Cardiac fibroblast (primary cell): ENCODE results near the gene HOATZ.

Experiments used
- DNase-seq, 2 donors: peaks; one replicate each; pipeline versions ENCODE4 v3.0.0 to v3.0.0-alpha.2; 2010; ENCODE audit warnings: low read depth in 2 of 2
- H3K4me3 ChIP-seq, 2 donors: replicated peaks in 1 of 2; 1 replicate in 1 of 2; 2 replicates in 1 of 2; pipeline ENCODE4 v1.5.1; 2011; ENCODE audit warnings: low read depth in 2 of 2, low read length in 2 of 2, mild to moderate bottlenecking in 2 of 2, moderate library complexity in 1 of 2
- TF ChIP-seq, protein P1 (sequence below): IDR thresholded peaks from one replicate; pipeline ENCODE4 v1.5.1; 2011; ENCODE audit warnings: low read depth, mild to moderate bottlenecking, low read length, inconsistent platforms

HOATZ gene

DNA sequence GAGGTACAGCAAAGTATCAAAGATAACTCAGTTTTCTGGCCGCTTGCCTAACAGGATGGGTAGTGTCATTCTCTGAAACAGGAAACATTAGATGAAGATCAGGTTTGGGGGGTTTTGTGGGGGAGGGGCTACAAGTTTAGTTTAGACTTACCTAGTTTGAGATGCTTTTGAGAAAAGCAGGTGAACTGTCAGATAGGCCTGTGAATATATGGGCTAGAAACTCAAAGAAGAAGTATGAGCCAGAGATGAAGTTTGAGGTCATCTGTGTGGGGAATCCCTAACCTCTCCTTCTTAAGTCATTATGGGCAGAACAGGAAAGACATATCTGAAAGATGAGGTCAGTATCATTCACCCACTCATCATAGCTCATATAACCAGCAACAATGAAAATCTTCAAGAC, 11.9 kb downstream of the HOATZ start:
- no peak overlapping the region for H3K4me3 ChIP-seq
- TF ChIP-seq, protein P1, sequence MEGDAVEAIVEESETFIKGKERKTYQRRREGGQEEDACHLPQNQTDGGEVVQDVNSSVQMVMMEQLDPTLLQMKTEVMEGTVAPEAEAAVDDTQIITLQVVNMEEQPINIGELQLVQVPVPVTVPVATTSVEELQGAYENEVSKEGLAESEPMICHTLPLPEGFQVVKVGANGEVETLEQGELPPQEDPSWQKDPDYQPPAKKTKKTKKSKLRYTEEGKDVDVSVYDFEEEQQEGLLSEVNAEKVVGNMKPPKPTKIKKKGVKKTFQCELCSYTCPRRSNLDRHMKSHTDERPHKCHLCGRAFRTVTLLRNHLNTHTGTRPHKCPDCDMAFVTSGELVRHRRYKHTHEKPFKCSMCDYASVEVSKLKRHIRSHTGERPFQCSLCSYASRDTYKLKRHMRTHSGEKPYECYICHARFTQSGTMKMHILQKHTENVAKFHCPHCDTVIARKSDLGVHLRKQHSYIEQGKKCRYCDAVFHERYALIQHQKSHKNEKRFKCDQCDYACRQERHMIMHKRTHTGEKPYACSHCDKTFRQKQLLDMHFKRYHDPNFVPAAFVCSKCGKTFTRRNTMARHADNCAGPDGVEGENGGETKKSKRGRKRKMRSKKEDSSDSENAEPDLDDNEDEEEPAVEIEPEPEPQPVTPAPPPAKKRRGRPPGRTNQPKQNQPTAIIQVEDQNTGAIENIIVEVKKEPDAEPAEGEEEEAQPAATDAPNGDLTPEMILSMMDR = no peak
- DNase-seq = peak in 1 of 2 donors; percentile 86

- TF ChIP-seq, protein P1 = no peak
- H3K4me3 ChIP-seq = no peak overlapping the region
- DNase-seq = no peak
Observed at GRCh38 chr11:111527279-111527678, 12.7 kb downstream of the HOATZ start.

DNA sequence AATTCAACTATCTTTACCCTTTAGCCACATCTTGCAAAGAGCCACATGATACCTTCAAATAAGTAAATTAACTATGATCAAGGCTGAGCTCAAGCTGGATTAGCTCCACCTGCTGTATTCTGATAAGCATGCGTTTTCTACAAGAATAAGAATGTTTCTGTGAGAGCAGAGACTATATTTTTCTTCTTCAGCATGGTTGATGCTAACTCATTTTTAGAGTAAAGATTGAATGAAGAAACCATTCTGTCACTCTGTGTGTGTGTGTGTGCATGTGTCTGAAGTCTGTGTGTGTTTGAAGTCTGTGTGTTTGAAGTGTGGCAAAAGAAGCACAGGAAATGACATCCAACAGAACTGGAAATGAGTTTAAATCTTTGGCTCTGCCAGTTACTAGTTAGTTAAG, 14.0 kb downstream of the HOATZ start:
- TF ChIP-seq, protein P1 = no peak
- no peak overlapping the region for H3K4me3 ChIP-seq
- DNase-seq = peak in 1 of 2 donors; percentile 29

- DNase-seq = peak in 1 of 2 donors; percentile 26
- no peak overlapping the region for H3K4me3 ChIP-seq
- TF ChIP-seq, protein P1 = no peak
Observed at GRCh38 chr11:111530091-111530490, 15.5 kb downstream of the HOATZ start.

DNA sequence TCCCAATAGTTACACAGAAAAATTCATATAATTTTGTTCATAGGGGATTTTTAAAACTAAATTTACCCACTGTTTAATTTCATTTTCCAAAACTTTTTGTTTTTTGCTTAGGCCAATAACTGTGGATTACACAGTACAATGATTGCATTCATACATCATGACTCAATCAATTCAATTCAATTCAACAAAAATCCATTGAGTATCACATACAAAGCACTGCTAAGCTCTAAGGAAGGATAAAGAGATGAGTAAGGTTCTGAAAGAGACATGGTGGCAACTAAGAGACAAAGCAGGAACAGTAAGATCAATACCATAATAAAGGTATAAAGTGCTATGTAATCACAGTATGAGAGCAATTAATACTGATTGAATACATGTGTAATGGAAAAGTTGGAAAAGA, 16.6 kb downstream of the HOATZ start:
- DNase-seq = peak in 1 of 2 donors; percentile 65
- TF ChIP-seq, protein P1 = no peak
- no peak overlapping the region for H3K4me3 ChIP-seq

DNA sequence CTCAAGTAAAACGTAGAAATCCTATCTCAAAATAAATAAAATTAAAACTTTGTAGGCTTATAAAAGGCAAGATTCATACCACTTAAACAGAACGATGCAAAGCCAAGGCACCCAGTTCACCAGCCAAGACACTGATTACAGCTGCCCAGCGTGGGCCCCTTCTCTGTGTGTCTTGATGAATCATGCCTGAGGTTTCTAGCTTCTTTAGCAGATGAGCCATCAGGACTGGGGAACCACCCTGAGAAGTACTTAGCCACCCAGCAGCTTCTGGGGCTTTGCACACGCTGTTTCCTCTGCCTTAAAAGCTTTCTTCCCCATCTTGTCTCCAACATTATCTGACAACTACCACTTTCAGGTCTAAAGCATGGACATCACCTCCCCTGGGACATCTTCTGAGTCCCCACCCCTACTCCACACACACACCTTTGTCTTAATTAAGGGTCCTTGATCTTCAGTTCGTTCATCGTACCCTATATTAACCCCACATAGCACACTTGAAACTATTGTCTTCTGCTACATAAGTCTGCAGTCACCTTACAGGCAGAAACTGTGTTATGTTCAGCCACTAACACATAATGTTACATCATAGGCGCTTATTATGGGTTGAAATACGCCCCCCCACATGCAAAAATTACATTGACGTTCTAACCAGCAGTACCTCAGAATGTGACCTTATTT, 17.2 kb downstream of the HOATZ start:
- no peak overlapping the region for H3K4me3 ChIP-seq
- TF ChIP-seq, protein P1 = no peak
- DNase-seq = peak; percentile 72 to 94

GRCh38 chr11:111532365-111532709, 17.8 kb downstream of the HOATZ start:
- DNase-seq = no peak
- H3K4me3 ChIP-seq = no peak overlapping the region
- TF ChIP-seq, protein P1 = no peak
